Loucy (cell line): ENCODE data around the gene GATB.

Source experiments
- H2AFZ ChIP-seq: fragments of 200-600 bp; sonication (generic); 2 replicates; pipeline ENCODE4 v1.6.0; 2016; ENCODE audit warnings: antibody characterized with exemption, mild to moderate bottlenecking, low read length, moderate library complexity
- H3F3A ChIP-seq: fragments of 200-600 bp; 2 replicates; pipeline ENCODE4 v1.6.0; 2016; ENCODE audit warnings: antibody characterized with exemption, low read depth, mild to moderate bottlenecking
- H3K27me3 ChIP-seq: fragments of 200-600 bp; sonication (generic); 2 replicates; pipeline ENCODE4 v1.6.1; 2014; ENCODE audit warnings: low read length, mild to moderate bottlenecking; ENCODE audit not compliant: insufficient read depth, poor library complexity, severe bottlenecking
- H3K36me3 ChIP-seq: fragments of 200-600 bp; sonication (generic); 2 replicates; pipeline ENCODE4 v1.6.1; 2016; ENCODE audit warnings: low read length; ENCODE audit not compliant: insufficient read depth
- H3K4me1 ChIP-seq: fragments of 200-600 bp; sonication (generic); 2 replicates; pipeline ENCODE4 v1.5.1; 2014; ENCODE audit warnings: low read length, mild to moderate bottlenecking; ENCODE audit not compliant: insufficient read depth, poor library complexity, severe bottlenecking
- H3K4me2 ChIP-seq: fragments of 200-600 bp; sonication (generic); 2 replicates; pipeline ENCODE4 v1.6.0; 2014; ENCODE audit warnings: antibody characterized with exemption, low read length, low read depth, mild to moderate bottlenecking; ENCODE audit not compliant: poor library complexity, severe bottlenecking
- H3K4me3 ChIP-seq: fragments of 200-600 bp; sonication (generic); 2 replicates; pipeline ENCODE4 v1.5.1; 2014; ENCODE audit warnings: low read length, mild to moderate bottlenecking, mixed read lengths; ENCODE audit not compliant: poor library complexity, severe bottlenecking
- H3K79me2 ChIP-seq: fragments of 200-600 bp; sonication (generic); 2 replicates; pipeline ENCODE4 v1.6.1; 2014; ENCODE audit warnings: low read length; ENCODE audit not compliant: insufficient read depth
- H3K9ac ChIP-seq: fragments of 200-600 bp; sonication (generic); 2 replicates; pipeline ENCODE4 v1.6.0; 2014; ENCODE audit warnings: mild to moderate bottlenecking, low read depth, low read length, moderate library complexity; ENCODE audit not compliant: poor library complexity, severe bottlenecking
- H3K9me2 ChIP-seq: fragments of 200-600 bp; sonication (generic); replicated peaks from 2 replicates; pipeline ENCODE4 v1.6.1; 2016; ENCODE audit warnings: low read depth, low read length, mixed read lengths
- H3K9me3 ChIP-seq: fragments of 200-600 bp; sonication (generic); 2 replicates; pipeline ENCODE4 v1.6.1; 2014; ENCODE audit warnings: mild to moderate bottlenecking, antibody characterized with exemption, low read length, low read depth; ENCODE audit not compliant: insufficient read depth
- H4K20me1 ChIP-seq: fragments of 200-600 bp; sonication (generic); 2 replicates; pipeline ENCODE4 v1.6.0; 2014; ENCODE audit warnings: antibody characterized with exemption, low read length, mild to moderate bottlenecking; ENCODE audit not compliant: insufficient read depth, poor library complexity, severe bottlenecking
- EZH2phosphoT487 ChIP-seq: fragments of 200-600 bp; IDR thresholded peaks from 2 replicates; pipeline ENCODE4 v1.6.1; 2018; ENCODE audit warnings: antibody characterized with exemption, mild to moderate bottlenecking, moderate library complexity, borderline replicate concordance
- TF ChIP-seq, protein P1 (sequence below): fragments of 200-600 bp; sonication (generic); conservative IDR thresholded peaks from 2 replicates; pipeline ENCODE4 v1.5.1; 2014; ENCODE audit warnings: mild to moderate bottlenecking, antibody characterized with exemption, low read length

Gene GATB

DNA sequence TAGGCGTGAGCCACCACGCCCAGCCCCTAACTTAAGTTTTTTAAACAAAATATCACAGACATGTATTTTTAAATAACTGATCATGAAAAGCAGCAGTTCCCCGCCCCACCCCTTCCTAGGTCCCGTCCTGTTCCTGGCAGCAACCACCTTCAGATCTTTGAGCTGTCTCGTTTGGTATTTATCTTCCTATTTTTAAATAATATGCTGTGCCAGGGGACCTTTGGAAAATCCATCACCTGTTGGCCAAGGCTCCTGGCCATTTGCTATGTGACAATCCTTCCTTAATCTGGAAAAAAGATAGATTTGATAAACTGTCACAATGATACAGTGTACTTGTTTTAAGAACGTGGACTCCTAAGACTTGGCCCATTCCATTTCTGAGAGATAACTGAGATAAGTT, 10.7 kb downstream of the GATB start:
- Histone ChIP-seq H3K79me2 (no peaks in the 10 kb centered on the region), H3F3A (no peaks in the 10 kb centered on the region), H4K20me1 (no peaks in the 10 kb centered on the region), H3K4me3 (no peak overlapping the region), H3K9me3 (no peaks in the 10 kb centered on the region), H3K4me2 (no peak overlapping the region), H3K9ac (no peak overlapping the region), H3K4me1 (peaks cover 13% of the 10 kb centered on the region), H3K36me3 (no peaks in the 10 kb centered on the region), H3K9me2 (no peaks in the 10 kb centered on the region), H3K27me3 (no peaks in the 10 kb centered on the region), H2AFZ (no peak overlapping the region)
- TF ChIP-seq EZH2phosphoT487: no peak

GRCh38 chr4:151745481-151746231, 15.2 kb downstream of the GATB start:
- Histone ChIP-seq H3K4me2 (no peak overlapping the region), H4K20me1 (no peaks in the 10 kb centered on the region)

GRCh38 chr4:151744614-151745013, 16.2 kb downstream of the GATB start:
- no peak overlapping the region for H3K4me2 ChIP-seq

More at GRCh38 chr4:151745481-151746231, 15.2 kb downstream of the GATB start:
- no peaks in the 10 kb centered on the region for H3K9me2 ChIP-seq
- no peaks in the 10 kb centered on the region for H3F3A ChIP-seq
- H3K9ac ChIP-seq: no peak overlapping the region
- no peaks in the 10 kb centered on the region for H3K79me2 ChIP-seq
- H3K36me3 ChIP-seq: no peaks in the 10 kb centered on the region
- H3K4me1 ChIP-seq: peaks cover 13% of the 10 kb centered on the region
- H2AFZ ChIP-seq: no peak overlapping the region
- no peaks in the 10 kb centered on the region for H3K27me3 ChIP-seq
- H3K9me3 ChIP-seq: no peaks in the 10 kb centered on the region
- TF ChIP-seq, protein P1, sequence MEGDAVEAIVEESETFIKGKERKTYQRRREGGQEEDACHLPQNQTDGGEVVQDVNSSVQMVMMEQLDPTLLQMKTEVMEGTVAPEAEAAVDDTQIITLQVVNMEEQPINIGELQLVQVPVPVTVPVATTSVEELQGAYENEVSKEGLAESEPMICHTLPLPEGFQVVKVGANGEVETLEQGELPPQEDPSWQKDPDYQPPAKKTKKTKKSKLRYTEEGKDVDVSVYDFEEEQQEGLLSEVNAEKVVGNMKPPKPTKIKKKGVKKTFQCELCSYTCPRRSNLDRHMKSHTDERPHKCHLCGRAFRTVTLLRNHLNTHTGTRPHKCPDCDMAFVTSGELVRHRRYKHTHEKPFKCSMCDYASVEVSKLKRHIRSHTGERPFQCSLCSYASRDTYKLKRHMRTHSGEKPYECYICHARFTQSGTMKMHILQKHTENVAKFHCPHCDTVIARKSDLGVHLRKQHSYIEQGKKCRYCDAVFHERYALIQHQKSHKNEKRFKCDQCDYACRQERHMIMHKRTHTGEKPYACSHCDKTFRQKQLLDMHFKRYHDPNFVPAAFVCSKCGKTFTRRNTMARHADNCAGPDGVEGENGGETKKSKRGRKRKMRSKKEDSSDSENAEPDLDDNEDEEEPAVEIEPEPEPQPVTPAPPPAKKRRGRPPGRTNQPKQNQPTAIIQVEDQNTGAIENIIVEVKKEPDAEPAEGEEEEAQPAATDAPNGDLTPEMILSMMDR: no peak
- no peak for TF ChIP-seq EZH2phosphoT487
- no peak overlapping the region for H3K4me3 ChIP-seq

More at GRCh38 chr4:151744614-151745013, 16.2 kb downstream of the GATB start:
- Histone ChIP-seq H4K20me1 (no peaks in the 10 kb centered on the region), H3K79me2 (no peaks in the 10 kb centered on the region), H2AFZ (no peak overlapping the region), H3K4me3 (no peak overlapping the region), H3K36me3 (no peaks in the 10 kb centered on the region), H3K9me2 (no peaks in the 10 kb centered on the region), H3K27me3 (no peaks in the 10 kb centered on the region), H3K9me3 (no peaks in the 10 kb centered on the region), H3F3A (no peaks in the 10 kb centered on the region), H3K4me1 (peaks cover 13% of the 10 kb centered on the region), H3K9ac (no peak overlapping the region)
- TF ChIP-seq, protein P1: no peak
- no peak for TF ChIP-seq EZH2phosphoT487
